IPS-NIHi11 (cell line): ENCODE data around the gene MBNL2.

Experiments
- DNase-seq: peaks from one replicate; pipeline ENCODE4 v3.0.0; 2012; ENCODE audit warnings: mixed read lengths, low spot score

The MBNL2 gene

GRCh38 chr13:97300871-97301270 is 78.7 kb downstream of the MBNL2 start:
- DNase-seq: no peak

GRCh38 chr13:97301382-97302095 is 79.4 kb downstream of the MBNL2 start:
- no peak for DNase-seq

- DNase-seq: no peak
Observed at GRCh38 chr13:97302611-97303010, 80.5 kb downstream of the MBNL2 start.

- no peak for DNase-seq
Observed at GRCh38 chr13:97306106-97306505, 84.0 kb downstream of the MBNL2 start.

- no peak for DNase-seq
Observed at GRCh38 chr13:97306645-97307044, 84.5 kb downstream of the MBNL2 start.

GRCh38 chr13:97307118-97307881 is 85.2 kb downstream of the MBNL2 start:
- DNase-seq: no peak

GRCh38 chr13:97307882-97308624 is 85.9 kb downstream of the MBNL2 start:
- peak; percentile 32 for DNase-seq

GRCh38 chr13:97308735-97309429 is 86.7 kb downstream of the MBNL2 start:
- DNase-seq: no peak

- no peak for DNase-seq
Observed at GRCh38 chr13:97310809-97311436, 88.8 kb downstream of the MBNL2 start.

- DNase-seq: no peak
Observed at GRCh38 chr13:97311956-97312355, 89.8 kb downstream of the MBNL2 start.

GRCh38 chr13:97313551-97314260 is 91.6 kb downstream of the MBNL2 start:
- no peak for DNase-seq

- DNase-seq: no peak
Observed at GRCh38 chr13:97316390-97316789, 94.3 kb downstream of the MBNL2 start.

GRCh38 chr13:97317933-97318332 is 95.8 kb downstream of the MBNL2 start:
- no peak for DNase-seq

- DNase-seq: no peak
Observed at GRCh38 chr13:97318532-97318931, 96.4 kb downstream of the MBNL2 start.

- no peak for DNase-seq
Observed at GRCh38 chr13:97319113-97319720, 97.1 kb downstream of the MBNL2 start.

GRCh38 chr13:97321101-97321500 is 99.0 kb downstream of the MBNL2 start:
- DNase-seq: no peak

GRCh38 chr13:97321616-97322321 is 99.6 kb downstream of the MBNL2 start:
- DNase-seq: no peak

- DNase-seq: no peak
Observed at GRCh38 chr13:97322740-97323342, 100.7 kb downstream of the MBNL2 start.

GRCh38 chr13:97324115-97324514 is 102.0 kb downstream of the MBNL2 start:
- no peak for DNase-seq

- DNase-seq: no peak
Observed at GRCh38 chr13:97325738-97326137, 103.6 kb downstream of the MBNL2 start.
